Stimulated activated CD4-positive, alpha-beta T cell treated with anti-CD3 and anti-CD28 coated beads, TNF-alpha, amount 100 ng/mL, for 4 hours (primary cell): ENCODE results near the gene SLC23A2.
"Not testable (repeated sequence)": the region's sequence is repeated elsewhere in the genome, so short reads cannot be mapped to it uniquely, and the experiment has no call there.

Experiments used
- DNase-seq, 3 experiments: peaks; one replicate each; pipeline ENCODE4 v3.0.0-alpha.2; 2020; ENCODE audit warnings: low read depth in 3 of 3

Gene SLC23A2

GRCh38 chr20:4876731-4877130 is 124.6 kb downstream of the SLC23A2 start:
- no peak for DNase-seq

- DNase-seq: no peak
Measured at GRCh38 chr20:4876301-4876700, 125.0 kb downstream of the SLC23A2 start.

GRCh38 chr20:4875578-4876067 is 125.7 kb downstream of the SLC23A2 start:
- no peak for DNase-seq

GRCh38 chr20:4873396-4873795 is 127.9 kb downstream of the SLC23A2 start:
- DNase-seq: no peak

GRCh38 chr20:4871486-4871885 is 129.8 kb downstream of the SLC23A2 start:
- DNase-seq: no peak

GRCh38 chr20:4870906-4871305 is 130.4 kb downstream of the SLC23A2 start:
- DNase-seq: no peak

- no peak for DNase-seq
Measured at GRCh38 chr20:4869290-4870193, 131.8 kb downstream of the SLC23A2 start.

GRCh38 chr20:4867051-4867450 is 134.3 kb downstream of the SLC23A2 start:
- no peak for DNase-seq

- DNase-seq: no peak
Measured at GRCh38 chr20:4866429-4866828, 134.9 kb downstream of the SLC23A2 start.

GRCh38 chr20:4864311-4864752 is 137.0 kb downstream of the SLC23A2 start:
- DNase-seq: no peak

- no peak for DNase-seq
Measured at GRCh38 chr20:4862661-4863060, 138.6 kb downstream of the SLC23A2 start.

- no peak for DNase-seq
Measured at GRCh38 chr20:4861961-4862360, 139.3 kb downstream of the SLC23A2 start.

- DNase-seq: no peak
Measured at GRCh38 chr20:4858000-4858399, 143.3 kb downstream of the SLC23A2 start.

GRCh38 chr20:4856022-4856755 is 145.1 kb downstream of the SLC23A2 start:
- DNase-seq: no peak

GRCh38 chr20:4855555-4855954 is 145.8 kb downstream of the SLC23A2 start:
- DNase-seq: no peak

GRCh38 chr20:4855097-4855496 is 146.2 kb downstream of the SLC23A2 start:
- DNase-seq: no peak

- no peak for DNase-seq
Measured at GRCh38 chr20:4854561-4854901, 146.8 kb downstream of the SLC23A2 start.

GRCh38 chr20:4853757-4854560 is 147.4 kb downstream of the SLC23A2 start:
- no peak for DNase-seq

- DNase-seq: no peak
Measured at GRCh38 chr20:4853004-4853403, 148.3 kb downstream of the SLC23A2 start.

- no peak for DNase-seq
Measured at GRCh38 chr20:4850960-4851359, 150.3 kb downstream of the SLC23A2 start.

GRCh38 chr20:4848829-4849228 is 152.5 kb downstream of the SLC23A2 start:
- not testable (repeated sequence) for DNase-seq

GRCh38 chr20:4848041-4848440 is 153.3 kb downstream of the SLC23A2 start:
- DNase-seq: no peak
